DOHH2 (cell line): ENCODE measurements around the gene UROC1.

Experiments used
- H3F3A ChIP-seq: fragments of 200-600 bp; sonication (generic), shearing (Covaris generic); 2 replicates; pipeline ENCODE4 v1.6.0; 2016; ENCODE audit warnings: antibody characterized with exemption, mild to moderate bottlenecking; ENCODE audit not compliant: control insufficient read depth, insufficient read depth
- H3K27ac ChIP-seq: fragments of 200-600 bp; sonication (generic); 2 replicates; pipeline ENCODE4 v1.5.1; 2014; ENCODE audit warnings: low read depth, mild to moderate bottlenecking, low read length, moderate library complexity
- H3K27me3 ChIP-seq: fragments of 200-600 bp; sonication (generic); 2 replicates; pipeline ENCODE4 v1.6.1; 2014; ENCODE audit warnings: mild to moderate bottlenecking, low read length, mixed read lengths; ENCODE audit not compliant: control insufficient read depth
- H3K36me3 ChIP-seq: fragments of 200-600 bp; sonication (generic); 2 replicates; pipeline ENCODE4 v1.6.1; 2014; ENCODE audit warnings: mild to moderate bottlenecking, low read length, moderate library complexity, mixed read lengths; ENCODE audit not compliant: control insufficient read depth
- H3K4me1 ChIP-seq: fragments of 200-600 bp; sonication (generic); 2 replicates; pipeline ENCODE4 v1.6.1; 2014; ENCODE audit warnings: mild to moderate bottlenecking, low read length, mixed read lengths; ENCODE audit not compliant: control insufficient read depth
- H3K4me2 ChIP-seq: fragments of 200-600 bp; sonication (generic); 2 replicates; pipeline ENCODE4 v1.6.0; 2014; ENCODE audit warnings: mild to moderate bottlenecking, low read length, moderate library complexity
- H3K4me3 ChIP-seq: fragments of 200-600 bp; sonication (generic); 2 replicates; pipeline ENCODE4 v1.5.1; 2014; ENCODE audit warnings: mild to moderate bottlenecking, low read length, mixed read lengths
- H3K79me2 ChIP-seq: fragments of 200-600 bp; sonication (generic); 2 replicates; pipeline ENCODE4 v1.6.1; 2014; ENCODE audit warnings: mild to moderate bottlenecking, low read length, mixed read lengths; ENCODE audit not compliant: control insufficient read depth
- H3K9me2 ChIP-seq: fragments of 200-600 bp; sonication (generic); replicated peaks from 2 replicates; pipeline ENCODE4 v1.6.1; 2014; ENCODE audit warnings: mild to moderate bottlenecking, low read length, mixed read lengths; ENCODE audit not compliant: control insufficient read depth
- H3K9me3 ChIP-seq: fragments of 200-600 bp; sonication (generic); 2 replicates; pipeline ENCODE4 v1.6.1; 2014; ENCODE audit warnings: antibody characterized with exemption, low read length, mixed read lengths; ENCODE audit not compliant: control insufficient read depth, insufficient read depth
- H4K20me1 ChIP-seq: fragments of 200-600 bp; sonication (generic); 2 replicates; pipeline ENCODE4 v1.6.0; 2014; ENCODE audit warnings: low read depth, mild to moderate bottlenecking, antibody characterized with exemption, low read length, moderate library complexity; ENCODE audit not compliant: control insufficient read depth, insufficient read depth
- CTCF ChIP-seq: fragments of 200-600 bp; sonication (generic); IDR thresholded peaks from one replicate; pipeline ENCODE4 v1.5.1; 2014; ENCODE audit warnings: antibody characterized with exemption, mild to moderate bottlenecking, low read depth, low read length; ENCODE audit not compliant: poor library complexity, severe bottlenecking
- EZH2phosphoT487 ChIP-seq: fragments of 200-600 bp; sonication (generic); IDR thresholded peaks from 2 replicates; pipeline ENCODE4 v1.6.1; 2017; ENCODE audit warnings: borderline replicate concordance, mild to moderate bottlenecking, antibody characterized with exemption, low read length, moderate library complexity, mixed read lengths

Gene UROC1

DNA sequence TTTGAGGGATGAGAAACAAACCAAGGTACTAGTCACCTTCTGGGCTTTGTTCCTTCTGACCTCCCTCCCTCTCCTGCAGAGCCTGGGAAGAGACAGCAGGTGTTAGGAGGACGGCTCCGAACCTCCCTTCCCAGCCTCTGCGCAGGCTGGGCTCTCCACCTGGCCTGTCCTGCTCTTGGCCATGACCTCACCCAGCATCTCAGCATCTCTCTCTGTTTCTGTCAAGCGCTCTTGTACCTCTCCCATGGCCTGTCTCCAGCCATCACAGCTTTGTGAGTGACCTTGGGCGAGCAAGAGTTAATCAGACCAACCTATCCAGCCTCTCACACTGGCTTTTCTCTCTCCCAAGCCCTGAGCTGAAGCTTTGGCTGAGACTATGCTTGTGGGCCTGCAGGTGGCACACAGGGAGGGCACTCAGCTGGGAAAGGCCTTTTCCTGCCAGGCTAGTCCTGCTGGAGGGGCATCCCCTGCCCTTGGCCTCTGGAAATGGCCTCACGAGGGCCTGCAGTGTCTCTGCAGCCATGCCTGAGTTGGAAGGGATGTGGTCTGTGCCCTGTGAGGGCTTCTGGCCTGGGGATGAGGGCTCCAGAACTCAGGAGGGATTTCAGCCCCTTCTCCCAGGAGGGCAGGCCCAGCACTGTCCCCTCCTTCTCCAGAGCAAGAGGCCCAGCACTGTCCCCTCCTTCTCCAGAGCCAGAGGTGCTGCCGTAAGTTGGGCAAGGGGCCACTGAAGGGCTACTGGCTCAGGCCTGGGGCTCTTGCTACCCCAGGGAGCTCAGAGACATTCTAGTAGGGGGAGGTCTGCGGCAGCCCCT lies 8.5 kb upstream of the UROC1 start:
- no peak overlapping the region for H3K4me3 ChIP-seq
- H3K4me1 ChIP-seq, result no peaks in the 10 kb centered on the region
- no peaks in the 10 kb centered on the region for H3K79me2 ChIP-seq
- H3K9me2 ChIP-seq, result no peaks in the 10 kb centered on the region
- TF ChIP-seq CTCF (no peak), EZH2phosphoT487 (no peak)
- no peaks in the 10 kb centered on the region for H3K27me3 ChIP-seq
- no peak overlapping the region for H3K4me2 ChIP-seq
- no peaks in the 10 kb centered on the region for H3F3A ChIP-seq
- no peaks in the 10 kb centered on the region for H3K9me3 ChIP-seq
- no peaks in the 10 kb centered on the region for H3K36me3 ChIP-seq
- H3K27ac ChIP-seq, result no peak overlapping the region
- H4K20me1 ChIP-seq, result no peaks in the 10 kb centered on the region

GRCh38 chr3:126525091-126525852 lies 7.7 kb upstream of the UROC1 start:
- no peaks in the 10 kb centered on the region for H3K9me2 ChIP-seq
- no peaks in the 10 kb centered on the region for H3K9me3 ChIP-seq
- no peaks in the 10 kb centered on the region for H3K4me1 ChIP-seq
- no peaks in the 10 kb centered on the region for H4K20me1 ChIP-seq
- H3K36me3 ChIP-seq, result no peaks in the 10 kb centered on the region
- no peaks in the 10 kb centered on the region for H3K27me3 ChIP-seq
- H3K4me3 ChIP-seq, result no peak overlapping the region
- H3K4me2 ChIP-seq, result no peak overlapping the region
- TF ChIP-seq EZH2phosphoT487 (no peak), CTCF (no peak)
- no peak overlapping the region for H3K27ac ChIP-seq
- H3K79me2 ChIP-seq, result no peaks in the 10 kb centered on the region
- H3F3A ChIP-seq, result no peaks in the 10 kb centered on the region

- no peak overlapping the region for H3K4me2 ChIP-seq
- no peaks in the 10 kb centered on the region for H3K36me3 ChIP-seq
- H4K20me1 ChIP-seq, result no peaks in the 10 kb centered on the region
- TF ChIP-seq CTCF (no peak), EZH2phosphoT487 (no peak)
- no peaks in the 10 kb centered on the region for H3F3A ChIP-seq
- H3K4me3 ChIP-seq, result no peak overlapping the region
- H3K4me1 ChIP-seq, result no peaks in the 10 kb centered on the region
- no peaks in the 10 kb centered on the region for H3K79me2 ChIP-seq
- no peak overlapping the region for H3K27ac ChIP-seq
- H3K9me3 ChIP-seq, result no peaks in the 10 kb centered on the region
- H3K27me3 ChIP-seq, result no peaks in the 10 kb centered on the region
- no peaks in the 10 kb centered on the region for H3K9me2 ChIP-seq
Observed at GRCh38 chr3:126524429-126524988, 6.9 kb upstream of the UROC1 start.
